GM12878 (cell line): ENCODE measurements around the gene RERG. TPM values are rescaled to one million over a fixed set of nuclear protein-coding genes. Genes with fewer than 3 reads are reported as not detected.

Experiments
- ATAC-seq: fragments of 200-7000 bp; cut with Tn5 transposase; 3 replicates; pipeline ENCODE4 v1.9.1; 2020; ENCODE audit warnings: mild to moderate bottlenecking, moderate library complexity
- BruUV-seq: library from RNA; stranded (reverse); fragments of 400-500 nt; replicated peaks from 2 replicates; lab custom pipeline; 2021; lab: Mats Ljungman, UMichigan
- CTCF ChIA-PET: fragments of 300-600 bp; sonication (Branson Sonifier 250); formaldehyde crosslinking; extraction: SDS; loops from one replicate; lab custom pipeline; 2021; ENCODE audit warnings: inconsistent platforms; lab: Yijun Ruan, JAX
- POLR2A ChIA-PET: fragments of 350-600 bp; formaldehyde crosslinking; extraction: SDS; loops from one replicate; lab custom pipeline; 2021; ENCODE audit warnings: inconsistent platforms; lab: Charles Lee
- RAD21 ChIA-PET: fragments of 300-600 bp; sonication (Branson Sonifier 250); formaldehyde crosslinking; loops from one replicate; lab custom pipeline; 2023; ENCODE audit warnings: antibody characterized with exemption; ENCODE audit not compliant: unreplicated experiment; lab: Charles Lee
- SMC1A ChIA-PET: fragments of 300-600 bp; sonication (Branson Sonifier 250); formaldehyde crosslinking; loops from one replicate; lab custom pipeline; 2023; ENCODE audit not compliant: unreplicated experiment, uncharacterized antibody; lab: Charles Lee
- DNase-seq: peaks from one replicate; pipeline ENCODE4 v3.0.0-alpha.2; 2011; ENCODE audit warnings: low read depth, low spot score
- FAIRE-seq: peaks from 3 replicates; lab custom pipeline; 2011; peaks lifted over from hg19 to GRCh38; lab: Jason Lieb, UNC
- H2AFZ ChIP-seq: 2 replicates; pipeline ENCODE4 v1.6.0; 2011; ENCODE audit warnings: low read depth, low read length, control low read depth; ENCODE audit not compliant: control insufficient read depth
- H3K27ac ChIP-seq: 2 replicates; pipeline ENCODE4 v1.5.1; 2011; ENCODE audit warnings: control low read depth; ENCODE audit not compliant: control insufficient read depth, insufficient read depth
- H3K27me3 ChIP-seq, 2 experiments: replicated peaks in 1 of 2; 2 replicates each; pipeline versions ENCODE4 v1.6.0 to v1.6.1; 2011; ENCODE audit warnings: low read length in 1 of 2; ENCODE audit not compliant: control insufficient read depth in 2 of 2, insufficient read depth in 2 of 2
- H3K36me3 ChIP-seq, 2 experiments: 2 replicates each; pipeline ENCODE4 v1.5.1; 2011; ENCODE audit warnings: low read length in 1 of 2; ENCODE audit not compliant: control insufficient read depth in 2 of 2, insufficient read depth in 2 of 2
- H3K4me1 ChIP-seq: 2 replicates; pipeline ENCODE4 v1.6.1; 2011; ENCODE audit warnings: mild to moderate bottlenecking, low read length, moderate library complexity, mixed read lengths; ENCODE audit not compliant: control insufficient read depth, insufficient read depth
- H3K4me2 ChIP-seq: 2 replicates; pipeline ENCODE4 v1.6.0; 2011; ENCODE audit warnings: control low read depth; ENCODE audit not compliant: control insufficient read depth, insufficient read depth
- H3K4me3 ChIP-seq: fragments of 200-600 bp; sonication (generic); 2 replicates; pipeline ENCODE4 v1.5.1; 2016
- H3K79me2 ChIP-seq: 2 replicates; pipeline ENCODE4 v1.6.0; 2011; ENCODE audit warnings: low read length; ENCODE audit not compliant: control insufficient read depth, insufficient read depth
- H3K9ac ChIP-seq: 2 replicates; pipeline ENCODE4 v1.8.0; 2011; ENCODE audit warnings: low read length, control low read depth, mixed read lengths; ENCODE audit not compliant: control insufficient read depth, insufficient read depth
- H3K9me3 ChIP-seq: replicated peaks from 3 replicates; pipeline ENCODE4 v1.5.1; 2011; ENCODE audit warnings: mild to moderate bottlenecking, low read length; ENCODE audit not compliant: control insufficient read depth, insufficient read depth
- H4K20me1 ChIP-seq: 2 replicates; pipeline ENCODE4 v1.6.0; 2011; ENCODE audit not compliant: control insufficient read depth, insufficient read depth
- CEBPB ChIP-seq, 2 experiments: fragments of 150-350 bp in 1 of 2; IDR thresholded peaks; 2 replicates each; pipeline ENCODE4 v1.6.1; 2012 to 2014; ENCODE audit warnings: low read depth in 2 of 2, low read length in 2 of 2, borderline replicate concordance in 1 of 2, inconsistent platforms in 1 of 2
- LARP7 ChIP-seq: fragments of 450-650 bp; IDR thresholded peaks from 2 replicates; pipeline ENCODE4 v1.6.1; 2017; ENCODE audit warnings: mild to moderate bottlenecking
- SMC3 ChIP-seq: IDR thresholded peaks from 2 replicates; pipeline ENCODE4 v1.6.1; 2011; ENCODE audit warnings: low read length, improper control_type of control experiment, borderline replicate concordance
- WGBS: methylation state at CpG from one replicate; pipeline ENCODE4 v1.1.6; 2016; ENCODE audit warnings: low lambda C conversion rate; ENCODE audit not compliant: insufficient replicate concordance, insufficient coverage; ENCODE audit errors: missing lambda C conversion rate; 5-methylcytosine and 5-hydroxymethylcytosine counted together
- in situ Hi-C: fragments of 300-500 bp; cut with MboI; formaldehyde crosslinking; loops from 9 replicates; pipeline ENCODE4 v1.14.3; 2018; ENCODE audit warnings: mixed read lengths
- intact Hi-C: fragments of 100-400 bp; cut with micrococcal nuclease; formaldehyde crosslinking; loops from one replicate; pipeline ENCODE4 v1.14.2; 2022; ENCODE audit not compliant: unreplicated experiment
- polyA plus RNA-seq, 11 experiments: library from polyadenylated mRNA; depleted of rRNA in 4 of 11; unstranded in 6 of 11; stranded (reverse) in 5 of 11; fragments of >200 nt; fragmentation: Nextera tagmentation in 4 of 11; fragmentation: Illumina TruSeq in 1 of 11; extraction: Ambion mirVana in 4 of 11; extraction: Trizol in 1 of 11; gene quantifications; 1 replicate in 1 of 11; 2 replicates in 10 of 11; pipeline versions ENCODE4 v1.2.1 to v1.2.3, GENCODE V29; 2011 to 2016; ENCODE audit warnings: inconsistent platforms in 2 of 11, missing spikeins in 2 of 11, low read depth in 1 of 11
- total RNA-seq, 4 experiments: library from RNA; depleted of rRNA in 3 of 4; stranded (reverse); fragments of >200 nt in 3 of 4; fragmentation: Illumina TruSeq in 1 of 4; extraction: Trizol in 1 of 4; gene quantifications; 2 replicates each; pipeline versions ENCODE4 v1.2.1 to v1.2.3, GENCODE V29; 2013 to 2021
- TF ChIP-seq, protein P1 (sequence below): IDR thresholded peaks from 2 replicates; pipeline ENCODE4 v1.6.1; 2012; ENCODE audit warnings: low read depth, low read length, improper control_type of control experiment
- TF ChIP-seq, protein P2 (sequence below): fragments of 450-650 bp; IDR thresholded peaks from 2 replicates; pipeline ENCODE4 v1.6.1; 2017; ENCODE audit warnings: borderline replicate concordance

RERG gene
- total and polyA plus RNA-seq, 10 of the 15 experiments (the other 5 are each of a cell fraction or from before 2014, with no cell fraction given), result 0.03 to 5.3 (median 0.05) TPM; not detected in 5

DNA sequence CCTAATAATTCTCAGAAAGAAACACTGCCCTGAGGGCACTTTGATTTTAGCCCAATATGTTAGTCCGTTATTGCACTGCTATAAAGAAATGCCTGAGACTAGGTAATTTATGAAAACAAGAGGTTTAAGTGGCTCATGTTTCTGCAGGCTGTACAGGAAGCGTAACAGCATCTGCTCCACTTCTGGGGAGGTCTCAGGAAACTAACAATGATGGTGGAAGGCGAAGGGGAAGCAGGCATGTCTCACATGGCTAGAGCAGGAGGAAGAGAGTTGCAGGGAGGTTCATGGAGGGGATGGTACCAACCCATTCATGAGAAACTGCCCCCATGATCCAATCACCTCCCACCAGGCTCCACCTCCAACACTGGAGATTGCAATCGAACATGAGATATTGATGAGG is 49.4 kb upstream of the RERG start:
- Histone ChIP-seq H3K4me1 (no peaks in the 10 kb centered on the region), H3K9ac (no peak overlapping the region), H3K9me3 (no peaks in the 10 kb centered on the region), H3K36me3 (no peaks in the 10 kb centered on the region), H3K27ac (no peak overlapping the region), H3K4me3 (no peak overlapping the region), H3K4me2 (no peak overlapping the region), H3K79me2 (no peaks in the 10 kb centered on the region), H3K27me3 (no peaks in the 10 kb centered on the region), H2AFZ (no peak overlapping the region), H4K20me1 (no peaks in the 10 kb centered on the region)
- 0% methylated on average over 4 of the region's 4 CpGs for WGBS
- no peak for FAIRE-seq
- ChIA-PET RAD21 (no interaction called here), SMC1A (interaction anchor here (1.2 to 1.5 kb wide), 2 partner anchors 38 to 546 kb away, joined by 3 to 4 read pairs; no protein-coding TSS in a partner anchor), CTCF (interaction anchor here (0.5 to 1.8 kb wide), 5 partner anchors 49 to 1083 kb away, joined by 3 to 6 read pairs (median 4); partner anchors contain the start of gene RERG), POLR2A (no interaction called here)
- no TSS peak for BruUV-seq
- no peak for TF ChIP-seq LARP7
- TF ChIP-seq SMC3, result no peak
- TF ChIP-seq, protein P1, sequence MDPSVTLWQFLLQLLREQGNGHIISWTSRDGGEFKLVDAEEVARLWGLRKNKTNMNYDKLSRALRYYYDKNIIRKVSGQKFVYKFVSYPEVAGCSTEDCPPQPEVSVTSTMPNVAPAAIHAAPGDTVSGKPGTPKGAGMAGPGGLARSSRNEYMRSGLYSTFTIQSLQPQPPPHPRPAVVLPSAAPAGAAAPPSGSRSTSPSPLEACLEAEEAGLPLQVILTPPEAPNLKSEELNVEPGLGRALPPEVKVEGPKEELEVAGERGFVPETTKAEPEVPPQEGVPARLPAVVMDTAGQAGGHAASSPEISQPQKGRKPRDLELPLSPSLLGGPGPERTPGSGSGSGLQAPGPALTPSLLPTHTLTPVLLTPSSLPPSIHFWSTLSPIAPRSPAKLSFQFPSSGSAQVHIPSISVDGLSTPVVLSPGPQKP, result no peak
- TF ChIP-seq CEBPB (IDR thresholded peaks at IDR 0.05; ENCODE audit: borderline replicate concordance in 1 of 2, low read depth in 2 of 2, low read length in 2 of 2), result no peak
- TF ChIP-seq, protein P2, sequence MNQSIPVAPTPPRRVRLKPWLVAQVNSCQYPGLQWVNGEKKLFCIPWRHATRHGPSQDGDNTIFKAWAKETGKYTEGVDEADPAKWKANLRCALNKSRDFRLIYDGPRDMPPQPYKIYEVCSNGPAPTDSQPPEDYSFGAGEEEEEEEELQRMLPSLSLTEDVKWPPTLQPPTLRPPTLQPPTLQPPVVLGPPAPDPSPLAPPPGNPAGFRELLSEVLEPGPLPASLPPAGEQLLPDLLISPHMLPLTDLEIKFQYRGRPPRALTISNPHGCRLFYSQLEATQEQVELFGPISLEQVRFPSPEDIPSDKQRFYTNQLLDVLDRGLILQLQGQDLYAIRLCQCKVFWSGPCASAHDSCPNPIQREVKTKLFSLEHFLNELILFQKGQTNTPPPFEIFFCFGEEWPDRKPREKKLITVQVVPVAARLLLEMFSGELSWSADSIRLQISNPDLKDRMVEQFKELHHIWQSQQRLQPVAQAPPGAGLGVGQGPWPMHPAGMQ, result no peak
- no peak for ATAC-seq
- DNase-seq, result no peak
- intact Hi-C loops (no loop called here), in situ Hi-C loops (loop anchor here (5.0 to 10.0 kb wide), 3 partner anchors 252 to 584 kb away; no protein-coding TSS in a partner anchor)
